Adipose tissue (tissue), 3 donors: Measurements from ENCODE around the gene CIT. TPM values are rescaled to one million over a fixed set of nuclear protein-coding genes. Genes with fewer than 3 reads are reported as not detected.

Experiments
- H3K27ac ChIP-seq: one replicate; pipeline ENCODE4 v1.5.1; 2013; ENCODE audit warnings: low read depth, low read length
- WGBS, 3 donors: extraction: QIAGEN DNeasy Blood & Tissue Kit; methylation state at CpG; one replicate each; pipeline ENCODE4 v1.1.7; 2013; 5-methylcytosine and 5-hydroxymethylcytosine counted together
- polyA plus RNA-seq, 3 donors: library from polyadenylated mRNA; stranded (reverse); fragments of 200-250 nt; gene quantifications; one replicate each; pipeline ENCODE4 v1.2.3, GENCODE V29; 2013
- donor health status: healthy with polysubstance abuse.
- donor health status: Bipolar disorder and iron deficiency.
- donor health status: healthy.

CIT gene
- polyA plus RNA-seq, 3 donors: 0.45 to 0.86 (median 0.67) TPM

DNA sequence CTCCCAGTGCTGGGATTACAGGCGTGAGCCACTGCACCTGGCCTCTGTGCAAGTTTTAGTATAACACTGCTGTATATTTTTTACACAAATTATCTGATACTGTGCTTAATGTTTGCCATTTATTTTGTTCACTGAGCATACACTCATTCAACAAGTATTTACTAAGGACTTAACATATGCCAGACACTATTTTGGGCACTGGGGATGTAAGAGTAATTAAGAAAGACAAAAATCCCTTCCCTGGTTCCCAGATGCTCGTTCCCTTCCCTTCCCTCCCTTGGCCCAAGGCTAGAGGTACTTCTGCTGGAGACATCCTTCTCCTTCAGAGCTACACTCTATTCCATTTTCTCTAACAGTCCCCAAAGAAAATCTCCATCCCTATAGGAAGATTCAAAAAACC is 12.5 kb downstream of the CIT start:
- no peak overlapping the region for H3K27ac ChIP-seq
- 91 to 98% (median 97%) methylated on average over 2 of the region's 2 CpGs for WGBS, 3 donors

DNA sequence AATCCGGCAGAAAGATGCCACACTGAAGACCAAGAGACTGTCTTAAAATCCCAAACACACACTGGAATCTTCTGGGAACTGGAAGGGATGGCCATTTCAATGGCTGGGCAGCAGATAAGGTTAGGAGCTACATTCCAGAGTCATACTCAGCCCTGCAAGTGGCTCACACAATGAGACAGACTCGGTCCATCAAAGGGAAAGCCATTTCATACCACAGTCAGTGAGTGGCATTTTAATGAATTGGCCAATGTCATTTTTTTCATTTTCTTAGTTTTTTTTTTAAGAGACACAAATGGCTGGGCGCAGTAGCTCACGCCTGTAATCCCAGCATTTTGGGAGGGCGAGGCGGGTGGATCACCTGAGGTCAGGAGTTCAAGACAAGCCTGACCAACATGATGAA is 17.9 kb downstream of the CIT start:
- WGBS, 3 donors: 94 to 98% (median 96%) methylated on average over 6 of the region's 6 CpGs
- H3K27ac ChIP-seq: no peak overlapping the region

- WGBS, 3 donors: 83 to 93% (median 92%) methylated on average over 8 of the region's 8 CpGs
- H3K27ac ChIP-seq: no peak overlapping the region
These were observed 20.0 kb downstream of the CIT start for GRCh38 chr12:119857041-119857591.

- 95 to 97% (median 95%) methylated on average over 1 of the region's 1 CpG for WGBS, 3 donors
These were observed 26.8 kb downstream of the CIT start for GRCh38 chr12:119850330-119850729.

DNA sequence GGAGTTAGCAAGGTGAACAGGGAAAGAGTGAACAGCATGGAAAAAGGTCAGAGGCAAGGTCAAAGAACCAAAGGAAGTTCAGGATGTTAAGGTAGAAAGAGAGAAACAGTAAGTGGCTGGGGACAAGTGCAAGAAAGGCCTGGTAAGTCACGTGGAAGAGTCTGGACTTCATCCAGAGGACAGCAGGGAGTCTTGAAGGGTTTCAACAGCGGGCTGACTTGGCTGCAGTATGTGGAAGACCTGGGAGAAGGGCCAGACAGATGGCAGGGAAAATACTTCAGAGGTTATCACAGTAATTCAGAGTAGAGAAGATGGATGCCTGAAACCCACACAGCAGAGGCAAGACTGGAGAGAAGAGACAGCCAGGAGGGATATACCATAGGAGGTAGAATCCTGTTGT is 34.0 kb downstream of the CIT start:
- 65 to 81% (median 75%) methylated on average over 2 of the region's 2 CpGs for WGBS, 3 donors
- no peak overlapping the region for H3K27ac ChIP-seq

More at GRCh38 chr12:119850330-119850729, 26.8 kb downstream of the CIT start:
- no peak overlapping the region for H3K27ac ChIP-seq

DNA sequence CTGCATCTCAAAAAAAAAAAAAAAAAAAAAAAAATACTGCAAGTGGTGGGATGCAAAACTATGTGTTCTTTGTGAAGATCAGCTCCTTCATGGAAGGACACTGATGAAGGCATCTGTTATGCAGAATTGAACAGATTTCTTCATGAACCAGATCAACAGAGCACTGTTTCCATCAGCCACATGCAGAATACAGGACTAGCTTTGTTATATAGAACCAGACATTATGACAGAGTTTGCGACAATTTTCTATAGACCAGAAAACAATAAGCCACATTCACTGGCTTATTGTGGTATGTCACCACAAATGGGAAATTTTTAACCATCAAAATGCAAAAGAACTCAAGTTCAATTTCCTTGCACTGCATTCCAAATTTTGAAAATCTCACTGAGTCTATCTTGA is 34.7 kb downstream of the CIT start:
- no peak overlapping the region for H3K27ac ChIP-seq
- 93 to 97% (median 94%) methylated on average over 1 of the region's 1 CpG for WGBS, 3 donors

GRCh38 chr12:119841433-119842210 is 35.5 kb downstream of the CIT start:
- WGBS, 3 donors: 91 to 93% (median 91%) methylated on average over 8 of the region's 8 CpGs
- H3K27ac ChIP-seq: no peak overlapping the region

DNA sequence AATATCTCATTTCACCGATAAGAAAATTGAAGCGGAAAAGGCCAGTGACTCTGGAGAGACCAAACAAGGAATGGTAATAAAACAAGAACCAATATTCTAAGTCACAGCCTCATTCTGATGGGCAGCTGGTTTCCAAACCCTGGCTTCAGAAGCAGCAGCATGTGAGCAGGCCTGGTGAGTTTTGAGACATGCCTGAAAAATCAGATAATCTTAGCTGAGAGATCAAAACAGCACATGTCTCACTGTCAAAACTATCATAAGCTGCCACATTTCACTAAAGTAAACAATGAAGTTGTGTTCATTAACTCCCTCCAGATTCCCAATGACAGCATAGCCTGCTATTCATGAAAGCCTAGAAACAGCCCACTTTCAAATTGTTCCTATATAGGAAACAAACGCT is 36.5 kb downstream of the CIT start:
- no peak overlapping the region for H3K27ac ChIP-seq
- WGBS, 3 donors: 81 to 97% (median 95%) methylated on average over 3 of the region's 3 CpGs

GRCh38 chr12:119840168-119840567 is 37.0 kb downstream of the CIT start:
- no peak overlapping the region for H3K27ac ChIP-seq
- 93 to 94% (median 94%) methylated on average over 4 of the region's 4 CpGs for WGBS, 3 donors

DNA sequence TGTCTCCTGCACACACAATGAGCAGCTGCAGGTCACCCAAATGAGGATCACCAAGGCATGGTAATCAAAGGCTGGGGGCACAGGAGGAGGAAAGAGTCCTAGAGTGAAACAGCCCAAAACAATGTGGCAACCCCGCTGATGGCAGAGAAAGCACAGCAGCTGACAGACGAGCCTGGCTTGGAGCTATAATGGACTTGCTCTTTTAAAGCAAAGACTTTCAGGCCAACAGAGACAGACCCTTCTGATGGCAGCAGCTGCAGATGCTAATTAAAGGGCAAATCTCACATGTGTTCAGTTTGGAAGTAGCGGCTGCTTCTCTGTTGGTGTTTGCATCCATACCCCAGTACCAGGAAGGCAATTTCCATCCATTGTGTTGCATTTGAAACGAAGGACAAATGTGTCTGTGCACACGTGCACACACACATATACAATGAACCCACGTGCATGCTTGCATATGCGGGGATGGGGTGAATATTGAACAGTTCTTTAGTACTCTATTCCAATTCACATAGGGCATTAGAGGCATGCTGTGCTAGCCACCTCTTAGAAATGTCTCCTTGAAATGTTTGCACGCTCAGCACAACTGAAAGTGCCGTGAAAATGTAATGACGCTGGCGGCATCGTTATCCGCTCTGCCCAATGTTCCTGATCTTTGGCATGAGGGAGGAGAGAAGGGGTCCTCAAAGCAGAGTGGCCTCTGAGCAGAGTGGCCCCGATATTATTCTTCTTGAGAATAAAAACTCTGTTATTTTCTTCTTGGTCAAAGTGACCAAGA is 38.1 kb downstream of the CIT start:
- WGBS, 3 donors: 96 to 98% (median 97%) methylated on average over 14 of the region's 14 CpGs
- no peak overlapping the region for H3K27ac ChIP-seq

- 70 to 81% (median 78%) methylated on average over 1 of the region's 1 CpG for WGBS, 3 donors
- H3K27ac ChIP-seq: no peak overlapping the region
These were observed 40.3 kb downstream of the CIT start for GRCh38 chr12:119836781-119837180.

- 88 to 92% (median 89%) methylated on average over 2 of the region's 2 CpGs for WGBS, 3 donors
- H3K27ac ChIP-seq: no peak overlapping the region
These were observed 42.1 kb downstream of the CIT start for GRCh38 chr12:119835068-119835467.

GRCh38 chr12:119829439-119829838 is 47.7 kb downstream of the CIT start:
- H3K27ac ChIP-seq: no peak overlapping the region
- WGBS, 3 donors: 58 to 96% (median 91%) methylated on average over 1 of the region's 1 CpG

GRCh38 chr12:119828300-119828699 is 48.8 kb downstream of the CIT start:
- no peak overlapping the region for H3K27ac ChIP-seq
- WGBS, 3 donors: 96 to 99% (median 98%) methylated on average over 5 of the region's 5 CpGs

- H3K27ac ChIP-seq: no peak overlapping the region
- WGBS, 3 donors: 98 to 100% (median 100%) methylated on average over 1 of the region's 1 CpG
These were observed 49.4 kb downstream of the CIT start for GRCh38 chr12:119827760-119828159.

DNA sequence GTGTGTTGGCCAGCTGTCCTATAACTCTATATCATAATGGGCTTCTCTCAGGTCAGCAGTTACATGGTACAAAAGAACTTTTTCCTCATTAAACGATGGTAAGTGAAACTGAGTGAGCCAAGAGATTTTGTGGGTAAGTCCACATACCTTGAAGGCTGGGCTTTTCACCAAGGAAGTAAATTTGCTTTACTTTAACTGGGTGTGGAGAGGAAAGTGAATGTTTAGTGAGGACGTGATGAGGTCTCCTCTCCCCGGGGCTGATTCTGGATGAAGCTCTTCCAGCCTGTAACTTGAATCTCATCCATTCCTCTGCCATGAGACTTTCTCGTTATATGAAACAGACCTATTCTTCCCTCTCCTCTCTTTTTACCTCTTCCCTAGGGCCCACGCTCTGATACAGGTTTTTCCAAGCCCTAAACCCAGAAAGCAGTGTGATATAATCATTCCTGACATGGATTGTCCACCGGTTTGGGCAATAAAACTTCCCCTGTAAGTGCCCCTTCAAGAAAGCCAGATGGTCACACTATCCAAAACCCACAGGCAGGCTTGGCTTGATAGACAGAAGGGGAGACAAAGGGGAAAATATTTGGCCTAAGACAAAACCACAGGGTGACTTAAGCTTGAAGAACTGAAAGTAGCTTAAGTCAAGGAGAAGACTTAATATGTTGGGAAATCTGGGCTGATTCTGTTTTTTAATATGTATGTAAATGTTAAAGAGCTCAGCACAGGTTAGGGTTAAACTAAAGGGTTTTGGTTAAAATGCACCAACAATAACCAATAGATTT is 50.3 kb downstream of the CIT start:
- WGBS, 3 donors: 88 to 94% (median 92%) methylated on average over 6 of the region's 6 CpGs

GRCh38 chr12:119825262-119825661 is 51.9 kb downstream of the CIT start:
- no peak overlapping the region for H3K27ac ChIP-seq
- 91 to 95% (median 92%) methylated on average over 7 of the region's 7 CpGs for WGBS, 3 donors

More for the DNA sequence above, 50.3 kb downstream of the CIT start:
- H3K27ac ChIP-seq: no peak overlapping the region

GRCh38 chr12:119822046-119822445 is 55.1 kb downstream of the CIT start:
- 61 to 89% (median 82%) methylated on average over 2 of the region's 2 CpGs for WGBS, 3 donors

DNA sequence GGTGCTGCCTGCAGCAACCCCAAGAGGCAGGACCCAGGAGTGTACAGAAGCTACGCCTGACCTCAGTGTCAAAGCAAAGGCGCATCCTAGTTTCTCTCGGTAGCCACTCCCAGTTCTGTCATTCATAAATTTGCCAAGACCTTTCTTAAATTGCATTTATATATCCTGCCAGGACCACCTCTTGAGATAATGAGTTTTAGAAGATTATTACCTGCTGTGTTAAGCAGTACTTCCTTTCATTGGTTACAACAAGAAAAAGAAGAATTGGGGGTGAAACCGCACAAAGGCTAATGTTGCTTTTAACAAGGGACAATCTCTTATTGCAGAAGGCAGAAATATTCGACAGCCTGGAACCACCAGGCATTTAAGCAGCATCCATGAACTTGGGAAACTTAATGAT is 57.8 kb downstream of the CIT start:
- H3K27ac ChIP-seq: no peak overlapping the region
- 94 to 98% (median 97%) methylated on average over 5 of the region's 5 CpGs for WGBS, 3 donors

More at GRCh38 chr12:119822046-119822445, 55.1 kb downstream of the CIT start:
- H3K27ac ChIP-seq: no peak overlapping the region
